Stimulated activated naive CD4-positive, alpha-beta T cell treated with Interleukin-2 at 50 U/mL for 16 hours (primary cell): ENCODE data around the gene ASB16.

Experiments
- DNase-seq: peaks from one replicate; lab custom pipeline; 2025; lab: John Stamatoyannopoulos, UW

Gene ASB16

DNA sequence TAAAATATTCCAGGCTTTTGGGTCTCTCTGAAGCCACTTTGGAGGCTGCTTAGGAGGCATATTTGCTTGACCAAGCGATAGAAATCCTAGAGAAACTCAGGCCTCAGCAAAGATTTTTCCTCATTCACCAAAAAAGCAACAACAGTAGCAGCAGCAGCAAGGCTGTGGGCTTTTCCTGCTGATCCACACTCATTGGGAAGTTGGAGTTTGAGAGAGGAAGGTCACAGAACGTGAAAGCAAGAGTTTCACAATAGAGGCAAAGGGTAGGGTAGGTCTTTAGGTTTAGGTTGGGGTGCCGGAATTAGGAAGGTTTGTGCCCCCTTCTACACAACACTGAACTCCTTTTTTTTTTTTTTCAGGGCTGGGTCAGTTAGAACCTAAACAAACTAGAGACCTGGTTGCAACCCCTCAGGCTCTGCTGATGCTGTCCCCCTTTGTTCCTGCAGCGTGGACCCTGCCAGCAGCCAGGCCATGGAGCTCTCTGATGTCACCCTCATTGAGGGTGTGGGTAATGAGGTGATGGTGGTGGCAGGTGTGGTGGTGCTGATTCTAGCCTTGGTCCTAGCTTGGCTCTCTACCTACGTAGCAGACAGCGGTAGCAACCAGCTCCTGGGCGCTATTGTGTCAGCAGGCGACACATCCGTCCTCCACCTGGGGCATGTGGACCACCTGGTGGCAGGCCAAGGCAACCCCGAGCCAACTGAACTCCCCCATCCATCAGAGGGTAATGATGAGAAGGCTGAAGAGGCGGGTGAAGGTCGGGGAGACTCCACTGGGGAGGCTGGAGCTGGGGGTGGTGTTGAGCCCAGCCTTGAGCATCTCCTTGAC lies 18.3 kb downstream of the ASB16 start:
- DNase-seq: no peak

DNA sequence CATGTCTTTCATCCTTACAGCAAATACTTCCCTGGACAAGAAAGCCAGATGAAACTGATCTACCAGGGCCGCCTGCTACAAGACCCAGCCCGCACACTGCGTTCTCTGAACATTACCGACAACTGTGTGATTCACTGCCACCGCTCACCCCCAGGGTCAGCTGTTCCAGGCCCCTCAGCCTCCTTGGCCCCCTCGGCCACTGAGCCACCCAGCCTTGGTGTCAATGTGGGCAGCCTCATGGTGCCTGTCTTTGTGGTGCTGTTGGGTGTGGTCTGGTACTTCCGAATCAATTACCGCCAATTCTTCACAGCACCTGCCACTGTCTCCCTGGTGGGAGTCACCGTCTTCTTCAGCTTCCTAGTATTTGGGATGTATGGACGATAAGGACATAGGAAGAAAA lies 20.0 kb downstream of the ASB16 start:
- DNase-seq: no peak

DNA sequence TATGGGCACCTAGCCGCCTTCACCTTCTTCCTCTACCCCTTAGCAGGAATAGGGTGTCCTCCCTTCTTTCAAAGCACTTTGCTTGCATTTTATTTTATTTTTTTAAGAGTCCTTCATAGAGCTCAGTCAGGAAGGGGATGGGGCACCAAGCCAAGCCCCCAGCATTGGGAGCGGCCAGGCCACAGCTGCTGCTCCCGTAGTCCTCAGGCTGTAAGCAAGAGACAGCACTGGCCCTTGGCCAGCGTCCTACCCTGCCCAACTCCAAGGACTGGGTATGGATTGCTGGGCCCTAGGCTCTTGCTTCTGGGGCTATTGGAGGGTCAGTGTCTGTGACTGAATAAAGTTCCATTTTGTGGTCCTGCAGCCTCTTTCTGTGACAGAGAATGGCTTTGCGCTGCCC lies 20.9 kb downstream of the ASB16 start:
- DNase-seq: no peak

DNA sequence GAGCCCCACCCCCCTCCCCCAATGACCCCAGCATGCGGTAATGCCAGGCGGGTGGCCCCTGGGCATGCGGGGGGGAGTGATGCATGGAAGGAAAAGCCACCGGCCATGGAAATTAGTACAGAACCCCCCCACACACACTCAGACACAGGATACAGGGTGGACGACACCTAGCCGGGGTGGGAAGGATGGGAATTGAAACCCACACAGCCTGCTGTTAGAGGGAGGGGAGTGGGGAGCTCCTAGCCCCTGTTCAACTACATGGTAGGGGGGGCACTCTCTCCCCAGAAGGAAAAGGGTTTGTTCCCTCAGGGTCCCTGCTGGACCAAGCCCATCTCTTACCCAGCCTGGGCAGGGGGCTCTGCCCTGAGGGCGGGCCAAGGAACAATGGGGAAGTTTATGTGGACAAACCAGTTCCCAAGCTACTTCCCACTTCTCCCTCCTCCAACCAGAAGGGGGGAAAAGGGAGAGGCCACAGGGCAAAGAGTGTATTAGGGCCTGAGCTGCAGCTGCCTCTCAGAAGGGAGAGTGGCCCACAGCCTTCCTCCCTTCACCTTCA lies 21.5 kb downstream of the ASB16 start:
- no peak for DNase-seq

DNA sequence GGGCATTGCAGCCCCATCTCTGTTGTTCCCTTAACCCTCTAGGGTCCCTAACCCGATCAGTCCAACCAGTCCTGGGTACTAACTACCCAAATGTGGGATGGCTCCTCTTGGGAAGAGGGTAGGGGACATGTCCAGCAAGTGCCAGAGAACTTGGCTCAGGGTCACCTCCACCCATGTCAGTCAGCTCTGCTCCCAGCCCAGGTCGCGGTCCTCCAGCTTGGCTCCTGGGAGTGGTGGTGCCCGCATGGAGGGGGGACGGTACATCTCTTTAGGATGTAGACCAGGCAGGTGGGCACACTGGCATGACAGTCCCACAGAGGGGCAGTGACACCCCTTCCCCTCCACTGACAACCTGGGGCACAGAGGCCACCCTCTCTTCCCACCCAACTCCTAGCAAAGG lies 22.2 kb downstream of the ASB16 start:
- no peak for DNase-seq

DNA sequence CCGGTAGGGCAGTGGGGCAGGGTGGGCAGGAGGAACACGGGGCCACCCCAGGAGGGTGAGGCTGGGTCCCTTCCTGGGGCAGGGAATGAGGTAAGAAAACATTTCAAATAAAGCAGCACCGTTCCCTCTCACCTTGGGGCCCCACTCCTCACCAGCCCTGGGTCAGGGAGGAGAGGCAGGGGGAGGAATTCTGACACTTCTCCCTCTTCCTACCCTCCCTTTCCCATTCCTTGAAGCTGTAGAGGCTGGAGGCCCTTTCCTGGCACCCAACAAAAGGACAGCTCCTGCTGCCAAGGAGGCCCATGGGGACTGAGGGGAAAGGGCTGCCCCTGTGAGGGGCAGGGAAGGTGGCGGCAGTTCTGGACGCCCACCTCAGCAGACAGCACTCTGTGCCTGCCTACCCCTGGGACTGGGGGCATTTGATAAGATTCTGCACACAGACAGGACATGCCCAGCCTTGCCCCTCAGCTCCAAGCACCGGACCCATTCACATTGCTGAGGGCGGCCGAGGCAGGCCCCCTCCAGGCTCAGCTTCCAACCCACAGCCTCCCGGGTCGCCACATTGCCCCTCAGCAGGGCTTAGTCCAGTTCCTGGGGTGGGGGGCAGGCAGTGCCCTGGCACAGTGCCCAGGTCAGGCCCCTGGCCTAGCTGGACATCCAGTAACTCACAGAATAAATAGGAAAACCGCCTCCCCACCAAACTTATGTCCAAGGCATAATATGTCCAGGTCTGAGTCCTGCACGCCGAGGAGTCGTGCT lies 23.0 kb downstream of the ASB16 start:
- DNase-seq: no peak

DNA sequence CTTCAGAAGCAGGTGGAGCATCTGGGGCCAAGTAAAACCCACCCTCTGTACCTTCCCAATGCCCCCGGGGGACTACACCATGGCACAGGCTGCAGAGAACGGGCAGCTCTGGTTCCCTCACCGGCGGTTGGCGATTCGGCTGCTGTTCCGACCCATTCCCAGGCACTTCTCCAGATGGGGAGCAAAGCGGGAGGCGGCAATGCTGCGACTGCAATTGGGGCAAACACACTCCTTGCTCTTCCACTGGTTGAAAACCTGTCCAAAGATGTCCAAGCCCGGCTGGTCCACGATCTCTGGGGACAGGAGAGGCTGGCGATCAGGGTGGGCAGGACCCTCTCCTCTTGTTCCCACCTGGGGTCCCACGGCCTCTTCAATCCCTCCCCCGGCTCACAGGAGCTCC lies 26.6 kb downstream of the ASB16 start:
- DNase-seq: no peak

DNA sequence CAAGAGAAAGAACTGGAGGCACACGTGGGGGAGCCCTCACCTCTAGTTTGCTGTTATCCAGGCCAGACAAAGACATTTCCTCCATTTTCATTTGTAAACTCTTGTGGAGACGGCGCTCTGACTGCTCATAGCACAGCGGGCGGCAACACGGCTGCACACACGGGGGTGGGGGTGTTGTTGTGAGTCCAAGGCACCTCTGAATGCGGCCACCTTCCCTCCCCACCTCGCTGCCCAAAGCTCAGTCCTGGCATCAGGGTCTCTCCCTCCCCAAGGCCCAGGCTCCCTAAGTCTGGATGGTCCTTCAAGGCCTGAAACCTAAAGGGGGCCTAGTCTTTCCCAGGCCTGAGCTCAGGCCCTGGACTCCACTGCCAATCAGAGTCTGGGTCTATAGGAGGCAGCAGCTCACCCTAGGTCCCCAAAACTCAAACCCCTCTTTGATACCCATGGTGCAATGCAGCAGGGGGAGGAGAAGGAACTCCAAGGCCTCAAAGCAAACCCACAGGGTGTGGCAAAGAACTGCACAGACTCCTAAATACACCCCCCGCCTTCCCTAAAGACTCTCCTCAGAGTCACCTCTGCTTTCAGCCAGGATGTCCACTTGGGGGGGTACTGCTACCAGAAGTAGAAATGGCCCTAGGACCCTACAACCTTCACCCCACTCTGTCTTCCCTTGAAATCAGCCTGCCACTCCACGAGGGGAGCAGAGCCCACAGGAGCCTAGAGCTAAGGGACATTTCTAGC lies 27.6 kb downstream of the ASB16 start:
- no peak for DNase-seq

DNA sequence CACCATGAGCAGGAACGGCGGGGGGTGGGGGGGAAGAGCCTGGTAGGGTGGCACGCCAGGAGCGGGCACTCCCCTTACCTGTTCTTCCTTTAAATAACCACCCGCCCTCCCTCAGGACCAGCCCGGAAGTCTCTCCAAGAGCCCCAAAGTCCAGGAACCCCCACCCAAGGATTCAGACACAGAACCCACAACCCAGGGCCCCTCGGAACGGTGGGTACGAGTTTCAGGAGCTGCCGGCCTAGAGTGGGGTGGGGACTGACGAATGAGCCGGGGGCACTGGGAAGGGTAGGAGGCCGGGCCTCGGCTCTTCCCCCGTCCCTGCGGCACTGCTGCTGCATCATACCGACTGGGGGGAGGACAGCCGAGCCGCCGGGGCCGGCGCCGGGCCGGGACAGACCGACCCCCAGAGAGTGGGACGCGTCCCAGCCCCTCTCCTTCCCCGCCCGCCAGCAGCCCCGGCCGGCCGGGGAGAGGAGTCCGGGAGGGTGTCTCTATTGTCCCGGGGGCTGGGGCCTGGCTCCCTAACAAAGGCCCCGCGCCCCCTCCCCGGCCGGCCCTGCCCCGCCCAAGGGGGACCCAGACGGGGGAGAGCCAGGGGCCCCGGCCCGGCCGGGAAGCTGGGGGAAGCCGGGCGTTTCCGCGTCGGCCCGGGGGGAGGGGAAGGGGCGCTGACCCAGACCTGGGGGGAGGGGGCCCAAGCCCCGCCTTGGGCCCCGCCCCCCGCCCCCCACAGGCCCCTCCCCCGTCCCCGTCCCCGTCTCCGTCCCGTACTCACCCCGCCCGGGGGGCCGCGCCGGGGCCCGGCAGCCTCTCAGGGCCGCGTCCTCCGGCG lies 28.4 kb downstream of the ASB16 start:
- peak; percentile 64 for DNase-seq

DNA sequence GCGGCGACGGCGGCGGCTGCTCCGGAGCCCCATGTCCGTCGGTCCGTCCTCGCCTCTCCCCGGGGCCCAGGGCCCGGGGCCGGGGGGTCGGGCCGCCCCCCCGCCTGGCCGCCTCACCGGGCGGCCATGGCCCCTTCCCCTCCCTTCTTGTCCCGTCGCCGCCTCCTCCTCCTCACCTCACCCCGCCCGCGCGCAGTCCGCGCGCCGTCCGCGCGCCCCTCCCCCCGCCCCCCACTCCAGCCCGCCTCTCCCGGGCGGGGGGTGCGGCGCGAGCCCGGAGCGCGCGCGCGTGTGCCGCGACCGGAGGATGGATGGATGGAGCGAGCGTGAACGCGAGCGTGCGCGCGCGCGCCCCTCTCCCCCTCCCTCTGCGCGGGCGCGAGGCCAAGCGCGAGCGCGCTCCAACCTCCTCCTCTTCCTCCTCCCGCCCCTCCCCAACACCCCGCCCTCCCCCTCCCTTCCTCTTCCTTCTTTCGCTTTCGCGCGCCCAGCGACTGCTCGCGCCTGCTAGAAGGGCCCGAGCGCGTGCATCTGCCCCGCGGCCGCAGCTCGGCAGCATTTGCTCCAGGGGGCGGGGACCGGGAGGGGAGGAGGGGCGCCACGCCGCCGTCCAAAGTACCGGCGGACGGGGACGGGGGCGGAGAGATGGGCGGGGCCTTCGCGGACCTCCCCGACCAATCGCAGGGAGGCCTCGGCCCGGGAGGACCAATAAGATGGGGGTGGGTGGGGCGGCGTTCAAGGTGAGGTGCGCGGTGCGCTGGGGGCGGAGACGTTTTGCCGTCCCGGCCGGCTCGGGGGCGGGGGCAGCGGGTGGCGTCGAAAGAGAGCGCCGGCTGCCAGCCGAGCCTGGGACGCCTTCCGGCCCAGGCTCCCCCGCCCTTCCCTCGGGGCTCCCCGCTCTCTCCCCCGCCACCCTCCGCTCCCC lies 29.3 kb downstream of the ASB16 start, which contains the start of gene ATXN7L3:
TSS of gene ATXN7L3 (minus strand) at position 332 of the 925 bp plus-strand sequence. CDS start 1,814 bp downstream, outside the sequence.
- peak; percentile 100 for DNase-seq

DNA sequence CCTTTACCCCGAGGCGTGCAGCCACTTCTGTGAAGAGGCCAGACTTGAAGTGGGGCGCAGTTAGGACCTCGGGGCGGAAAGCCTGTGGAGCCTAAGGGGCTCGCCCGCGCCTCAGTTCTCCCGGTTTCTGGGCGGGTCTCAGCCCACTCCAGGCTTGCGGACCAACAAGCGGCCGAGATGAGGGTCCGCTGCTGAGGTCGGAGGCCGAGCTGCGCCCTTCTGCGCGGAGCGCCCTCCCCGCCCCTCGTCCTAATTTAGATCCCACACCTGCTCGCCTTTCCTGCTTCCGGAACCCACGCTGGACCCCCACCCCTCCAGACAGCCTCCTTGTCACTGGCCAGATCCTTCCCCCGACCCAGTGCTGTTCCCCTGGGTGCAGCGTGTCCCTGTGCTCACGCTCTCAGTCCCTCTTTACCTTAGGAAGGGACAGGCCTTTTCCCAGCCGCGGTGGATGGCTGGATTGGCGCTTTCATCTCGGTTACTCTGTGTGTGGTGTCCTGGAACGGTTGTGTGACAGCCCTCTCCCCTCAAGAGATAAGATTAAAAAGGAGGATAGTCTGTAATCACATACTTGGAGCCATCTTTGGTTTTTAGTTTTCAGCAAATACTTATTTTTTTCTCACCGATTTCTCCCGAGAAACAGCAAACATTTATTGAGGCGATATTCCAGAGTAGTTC lies 30.1 kb downstream of the ASB16 start:
- DNase-seq: no peak

DNA sequence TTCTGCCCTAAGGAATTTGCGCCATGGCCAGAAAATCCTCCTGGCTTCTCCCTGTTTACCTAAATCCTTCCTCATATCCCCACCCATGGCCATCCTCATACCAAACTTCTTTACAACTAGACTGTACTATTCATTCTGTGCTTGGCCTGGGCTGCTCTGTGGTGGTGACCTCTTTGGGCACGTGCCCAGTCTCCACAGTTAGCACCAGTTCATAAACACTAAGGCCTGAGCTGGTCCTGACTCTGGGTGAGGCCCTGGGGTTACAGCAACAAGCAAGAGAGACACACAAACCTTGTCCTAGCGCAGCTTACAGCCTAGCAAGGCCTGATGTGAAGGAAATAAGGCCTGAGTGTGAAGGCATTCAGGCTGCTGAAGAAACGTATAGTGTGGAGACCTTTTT lies 32.3 kb downstream of the ASB16 start:
- no peak for DNase-seq

DNA sequence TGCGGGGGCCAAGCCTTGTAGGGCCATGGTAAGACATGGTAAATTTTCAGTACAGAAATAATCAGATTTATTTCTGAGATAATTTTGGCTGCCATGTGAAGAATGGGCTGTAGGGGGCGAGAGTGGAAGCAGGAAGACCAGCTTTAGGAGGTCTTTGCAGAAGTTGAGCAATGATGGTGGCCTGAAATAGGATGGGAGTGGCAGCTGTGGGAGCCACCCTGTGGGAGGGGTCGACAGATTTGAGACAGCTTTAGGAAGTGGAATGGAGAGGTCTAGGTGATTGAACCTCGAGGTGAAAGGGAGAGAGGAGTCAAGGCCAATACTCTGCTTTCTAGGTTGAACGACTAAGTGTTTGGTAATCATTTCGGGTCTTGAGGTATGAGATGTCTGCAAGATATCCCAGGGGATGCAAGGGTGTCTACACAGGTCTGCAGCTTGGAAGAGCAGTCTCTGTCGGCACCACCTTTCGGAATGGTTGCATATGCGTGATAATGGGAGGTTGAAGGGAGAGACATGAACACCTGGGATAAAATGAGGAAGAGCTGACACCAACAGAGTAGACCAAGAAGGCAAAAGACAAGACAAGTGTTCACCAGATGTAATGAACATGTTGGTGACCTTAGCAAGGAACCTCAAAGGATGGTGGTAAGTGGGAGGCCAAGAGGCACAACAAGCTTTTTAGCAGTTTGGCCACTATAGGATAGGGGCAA lies 33.4 kb downstream of the ASB16 start:
- peak; percentile 24 for DNase-seq

DNA sequence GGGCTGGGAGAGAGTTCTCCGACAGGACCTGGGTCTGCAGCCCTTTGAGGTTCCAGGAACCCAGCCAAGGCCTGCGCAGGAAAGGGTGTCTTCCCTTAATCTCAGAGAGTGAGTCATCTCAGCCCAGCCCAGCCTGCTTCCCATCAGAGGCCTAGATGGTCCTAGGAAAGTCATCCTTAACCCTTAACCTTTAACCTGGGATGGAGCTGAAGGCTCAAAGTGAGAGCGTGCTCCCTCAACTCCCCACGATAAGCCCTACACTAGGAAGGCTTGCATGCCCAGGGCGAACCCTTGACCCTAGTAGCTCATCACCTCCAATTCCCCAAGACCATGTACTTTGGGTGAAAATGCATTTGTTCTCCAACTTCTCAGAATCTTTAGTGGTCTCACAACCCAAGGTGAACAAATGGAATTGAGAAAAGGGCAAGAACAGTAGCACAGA lies 34.0 kb downstream of the ASB16 start:
- no peak for DNase-seq

DNA sequence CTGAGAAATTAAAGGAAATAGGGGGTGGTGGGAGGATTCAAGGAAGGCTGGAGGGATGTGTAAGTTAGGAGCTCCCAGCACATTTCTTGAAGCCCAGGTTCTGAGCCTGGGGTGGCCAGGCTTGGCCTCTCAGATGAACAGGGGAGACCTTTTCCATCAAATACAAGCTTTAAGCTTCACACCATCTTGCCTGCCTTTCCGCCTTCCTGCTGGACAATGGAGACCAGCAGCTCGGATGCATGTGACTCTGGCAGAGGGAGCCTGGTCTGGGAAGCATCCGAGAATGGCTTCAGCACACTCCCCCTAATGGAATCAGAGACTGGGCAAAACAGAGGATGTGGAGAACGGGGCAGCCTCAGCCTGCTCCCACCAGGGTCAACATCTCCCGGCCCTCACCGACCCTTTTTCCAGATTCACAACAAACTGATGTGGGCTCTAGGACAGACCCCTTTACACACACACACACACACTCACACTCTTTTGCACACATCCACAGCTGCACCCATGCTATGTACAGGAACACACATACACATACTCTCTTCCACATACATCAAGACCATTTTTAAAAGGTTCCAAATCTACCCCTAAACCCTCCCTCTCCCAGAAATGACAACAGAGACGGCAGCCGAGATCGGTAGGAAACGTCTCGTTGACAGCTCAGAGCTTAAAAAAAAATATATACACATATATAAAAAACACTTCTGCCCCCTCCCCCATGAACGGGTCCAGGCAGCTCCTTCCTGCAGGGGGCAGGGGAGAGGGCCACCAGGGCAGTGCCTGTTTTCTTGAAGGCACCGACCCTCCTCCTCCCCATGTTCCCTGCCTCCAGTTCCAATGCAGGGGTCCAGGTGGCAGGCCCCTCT lies 35.7 kb downstream of the ASB16 start:
- no peak for DNase-seq

DNA sequence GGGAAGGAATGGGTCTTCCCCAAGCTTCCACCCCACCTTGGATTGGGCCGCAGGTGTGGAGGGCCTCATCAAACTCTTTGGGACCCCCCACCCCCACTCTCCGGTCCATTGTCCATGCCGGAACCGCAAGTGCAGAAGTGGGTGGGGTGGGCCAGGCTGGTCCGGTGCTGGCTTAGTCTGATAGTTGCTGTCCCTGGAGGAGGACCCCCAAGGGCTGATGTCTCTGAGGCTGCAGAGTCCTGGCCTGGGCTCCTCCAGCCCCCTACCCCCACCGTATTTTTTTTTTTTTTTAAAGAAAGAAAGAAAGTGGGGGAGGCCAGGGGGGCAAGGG lies 36.3 kb downstream of the ASB16 start:
- DNase-seq: no peak

DNA sequence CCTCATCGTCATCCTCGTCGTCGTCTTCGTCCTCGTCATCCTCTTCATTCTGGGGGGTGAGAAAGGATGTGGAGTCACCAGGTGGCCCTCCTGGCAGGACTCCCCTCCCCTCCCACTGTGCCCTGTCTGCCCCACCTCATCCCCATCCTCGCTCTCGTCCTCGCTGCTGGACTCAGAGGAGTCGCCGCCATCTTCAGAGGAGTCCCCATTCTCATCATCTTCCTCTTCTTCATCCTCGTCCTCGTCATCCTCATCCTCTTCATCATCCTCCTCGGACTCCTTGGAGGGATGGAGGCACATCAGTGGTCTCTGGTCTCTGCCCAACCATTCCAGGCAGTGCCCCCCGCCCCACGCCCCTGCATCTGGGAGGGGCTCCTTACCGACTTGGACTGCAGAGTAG lies 36.8 kb downstream of the ASB16 start:
- no peak for DNase-seq

DNA sequence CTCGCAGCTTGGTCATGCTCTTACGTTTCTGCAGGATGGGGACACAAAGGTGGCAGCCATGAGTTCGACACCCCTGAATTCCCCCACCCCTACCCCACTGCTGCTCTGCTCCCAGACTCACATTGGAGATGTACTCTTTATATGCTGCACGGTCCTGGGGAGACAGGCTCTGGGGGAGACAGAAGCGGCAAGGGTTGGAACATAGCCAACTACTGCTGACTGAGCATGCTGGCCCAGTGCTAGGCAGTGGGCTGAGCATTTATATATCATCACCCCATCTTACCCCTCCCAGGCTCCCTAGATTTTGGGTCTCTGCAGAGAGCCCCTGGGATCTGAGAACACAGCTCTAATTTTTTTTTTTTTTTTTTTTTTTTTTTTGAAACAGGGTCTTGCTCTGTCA lies 37.2 kb downstream of the ASB16 start:
- DNase-seq: no peak
